Transverse colon (tissue), 4 donors: ENCODE data around the gene PTMS. TPM values are rescaled to one million over a fixed set of nuclear protein-coding genes. Genes with fewer than 3 reads are reported as not detected.

Experiments
- DNase-seq: peaks from one replicate; pipeline ENCODE4 v3.0.0-alpha.2; 2019
- H3K27ac ChIP-seq, 4 donors: fragments of 200-600 bp; sonication (generic); 2 replicates each; pipeline ENCODE4 v1.5.1; 2016 to 2018; ENCODE audit warnings: inconsistent platforms in 4 of 4
- H3K27me3 ChIP-seq: fragments of 200-600 bp; sonication (generic); 2 replicates; pipeline ENCODE4 v1.5.1; 2017; ENCODE audit warnings: inconsistent platforms
- H3K36me3 ChIP-seq, 4 donors: fragments of 200-600 bp; sonication (generic); 2 replicates each; pipeline ENCODE4 v1.5.1; 2017 to 2019; ENCODE audit warnings: inconsistent platforms in 4 of 4
- H3K4me1 ChIP-seq, 4 donors: fragments of 200-600 bp; sonication (generic); 2 replicates each; pipeline ENCODE4 v1.5.1; 2017 to 2020; ENCODE audit warnings: inconsistent platforms in 4 of 4
- H3K4me3 ChIP-seq, 4 donors: fragments of 200-600 bp; sonication (generic); 1 replicate in 1 of 4; 2 replicates in 3 of 4; pipeline versions ENCODE4 v1.5.1 to v1.6.1; 2017 to 2019; ENCODE audit warnings: inconsistent platforms in 4 of 4
- H3K9me3 ChIP-seq, 2 donors: fragments of 200-600 bp; sonication (generic); 2 replicates each; pipeline ENCODE4 v1.5.1; 2017 to 2019; ENCODE audit warnings: inconsistent platforms in 2 of 2
- EP300 ChIP-seq: sonication (generic); formaldehyde crosslinking; IDR thresholded peaks from one replicate; pipeline ENCODE4 v1.6.1; 2017; ENCODE audit warnings: antibody characterized with exemption, low read depth
- POLR2A ChIP-seq: fragments of 450-650 bp; IDR thresholded peaks from one replicate; pipeline ENCODE4 v1.6.1; 2016; ENCODE audit warnings: antibody characterized with exemption, mild to moderate bottlenecking, moderate library complexity
- POLR2AphosphoS5 ChIP-seq, 3 donors: sonication (generic); formaldehyde crosslinking; IDR thresholded peaks; one replicate each; pipeline ENCODE4 v1.6.1; 2016; ENCODE audit warnings: antibody characterized with exemption in 3 of 3
- WGBS, 2 donors: methylation state at CpG; one replicate each; pipeline ENCODE4 v1.1.5; 2018; ENCODE audit warnings: low coverage in 1 of 2; 5-methylcytosine and 5-hydroxymethylcytosine counted together
- in situ Hi-C, 4 donors: fragments of 200-750 bp; cut with MboI; loops; one replicate each; pipeline versions ENCODE4 v1.15.0 to v1.15.1; 2017; ENCODE audit warnings: low sequenced_read_pairs in 3 of 4, low pct_ligation_motif_present in 1 of 4, low pct_unique_long_range_greater_than_20kb in 1 of 4
- intact Hi-C: fragments of 100-400 bp; cut with DNase I; formaldehyde crosslinking; loops from one replicate; pipeline ENCODE4 v1.15.1; 2023; ENCODE audit warnings: low total_unique reads
- total RNA-seq, 4 donors: library from RNA; depleted of rRNA; stranded (reverse); fragments of >200 nt; gene quantifications; one replicate each; pipeline ENCODE4 v1.1.0, GENCODE V29; 2016
- TF ChIP-seq, protein P1 (sequence below), 5 experiments: fragments of 200-600 bp in 3 of 5; fragments of 450-650 bp in 2 of 5; sonication (generic) in 3 of 5; IDR thresholded peaks; 1 replicate in 2 of 5; 2 replicates in 3 of 5; pipeline ENCODE4 v1.5.1; 2016 to 2017; ENCODE audit warnings: antibody characterized with exemption in 5 of 5, inconsistent platforms in 3 of 5, mild to moderate bottlenecking in 2 of 5, moderate library complexity in 1 of 5

Gene PTMS
- total RNA-seq, 4 donors from 2014 or later: 64.0 to 124 (median 83.9) TPM

DNA sequence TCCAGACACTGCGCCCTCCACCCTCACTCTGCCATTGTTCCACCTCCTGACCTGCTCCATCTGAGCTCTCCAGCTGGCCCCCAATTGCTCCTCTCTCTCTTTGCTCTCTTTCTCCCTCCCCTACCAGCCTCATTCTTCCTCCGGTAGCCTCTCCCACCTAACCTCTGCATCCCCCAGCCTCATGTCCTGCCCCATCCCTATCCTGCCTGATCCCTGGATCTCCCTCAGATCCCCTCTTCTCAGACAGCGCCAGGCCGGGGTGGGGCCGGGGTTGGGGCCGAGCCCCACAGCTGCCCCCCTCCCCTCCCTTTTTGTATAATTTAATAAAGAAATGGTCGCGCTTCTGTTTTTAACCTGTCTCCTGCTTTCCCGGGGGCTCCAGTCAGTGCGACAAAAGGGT lies 4.4 kb downstream of the PTMS start:
- H3K27ac ChIP-seq: peak overlapping the region; percentile 14 to 93 (median 58)
- H3K4me1 ChIP-seq: peaks cover 6 to 79% (median 55%) of the 10 kb centered on the region in 4 donors
- TF ChIP-seq POLR2A: no peak
- TF ChIP-seq POLR2AphosphoS5 (IDR thresholded peaks at IDR 0.05): no peak
- TF ChIP-seq, protein P1, sequence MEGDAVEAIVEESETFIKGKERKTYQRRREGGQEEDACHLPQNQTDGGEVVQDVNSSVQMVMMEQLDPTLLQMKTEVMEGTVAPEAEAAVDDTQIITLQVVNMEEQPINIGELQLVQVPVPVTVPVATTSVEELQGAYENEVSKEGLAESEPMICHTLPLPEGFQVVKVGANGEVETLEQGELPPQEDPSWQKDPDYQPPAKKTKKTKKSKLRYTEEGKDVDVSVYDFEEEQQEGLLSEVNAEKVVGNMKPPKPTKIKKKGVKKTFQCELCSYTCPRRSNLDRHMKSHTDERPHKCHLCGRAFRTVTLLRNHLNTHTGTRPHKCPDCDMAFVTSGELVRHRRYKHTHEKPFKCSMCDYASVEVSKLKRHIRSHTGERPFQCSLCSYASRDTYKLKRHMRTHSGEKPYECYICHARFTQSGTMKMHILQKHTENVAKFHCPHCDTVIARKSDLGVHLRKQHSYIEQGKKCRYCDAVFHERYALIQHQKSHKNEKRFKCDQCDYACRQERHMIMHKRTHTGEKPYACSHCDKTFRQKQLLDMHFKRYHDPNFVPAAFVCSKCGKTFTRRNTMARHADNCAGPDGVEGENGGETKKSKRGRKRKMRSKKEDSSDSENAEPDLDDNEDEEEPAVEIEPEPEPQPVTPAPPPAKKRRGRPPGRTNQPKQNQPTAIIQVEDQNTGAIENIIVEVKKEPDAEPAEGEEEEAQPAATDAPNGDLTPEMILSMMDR (IDR thresholded peaks at IDR 0.05): no peak
- no peak for TF ChIP-seq EP300
- H3K27me3 ChIP-seq: no peaks in the 10 kb centered on the region
- in situ Hi-C loops (no loop called here), intact Hi-C loops (loop anchor here (10.0 kb wide), 1 partner anchor 156 kb away; no protein-coding TSS in a partner anchor)
- DNase-seq: no peak
- no peaks in the 10 kb centered on the region for H3K36me3 ChIP-seq
- no peaks in the 10 kb centered on the region for H3K9me3 ChIP-seq
- H3K4me3 ChIP-seq: no peak overlapping the region
- WGBS, 2 donors: 84 to 87% methylated on average over 7 to 10 of the region's 10 CpGs

- Histone ChIP-seq H3K27me3 (no peaks in the 10 kb centered on the region), H3K36me3 (no peaks in the 10 kb centered on the region), H3K27ac (peak overlapping the region; percentile 14 to 93 (median 58)), H3K4me3 (no peak overlapping the region), H3K4me1 (peaks cover 6 to 79% (median 52%) of the 10 kb centered on the region in 4 donors), H3K9me3 (no peaks in the 10 kb centered on the region)
- intact Hi-C loops (loop anchor here (10.0 kb wide), 1 partner anchor 156 kb away; no protein-coding TSS in a partner anchor), in situ Hi-C loops (no loop called here)
- no peak for DNase-seq
- TF ChIP-seq POLR2AphosphoS5 (IDR thresholded peaks at IDR 0.05) (no peak), POLR2A (no peak), EP300 (no peak)
- TF ChIP-seq, protein P1 (IDR thresholded peaks at IDR 0.05): no peak
- 70 to 91% methylated on average over 3 to 4 of the region's 4 CpGs for WGBS, 2 donors
Measured at GRCh38 chr12:6771091-6771495, 4.9 kb downstream of the PTMS start.

- WGBS, 2 donors: 71 to 72% methylated on average over 8 to 12 of the region's 12 CpGs
- Histone ChIP-seq H3K27me3 (no peaks in the 10 kb centered on the region), H3K9me3 (no peaks in the 10 kb centered on the region), H3K36me3 (no peaks in the 10 kb centered on the region), H3K4me1 (peaks cover 6 to 81% (median 52%) of the 10 kb centered on the region in 4 donors), H3K27ac (peak overlapping the region; percentile 23 to 93 (median 58)), H3K4me3 (peak overlapping the region in 1 of 4 donors; percentile 35)
- in situ Hi-C loops: no loop called here
- no peak for DNase-seq
- intact Hi-C loops: loop anchor here (10.0 kb wide), 1 partner anchor 157 kb away; no protein-coding TSS in a partner anchor
- no peak for TF ChIP-seq POLR2A
- TF ChIP-seq POLR2AphosphoS5 (IDR thresholded peaks at IDR 0.05): no peak
- no peak for TF ChIP-seq EP300
- TF ChIP-seq, protein P1 (IDR thresholded peaks at IDR 0.05): no peak
Measured at GRCh38 chr12:6771509-6772330, 5.6 kb downstream of the PTMS start.

GRCh38 chr12:6772331-6772695 lies 6.2 kb downstream of the PTMS start, which contains the start of gene LAG3:
LAG3 (plus strand) TSS chr12:6772520; CDS start chr12:6772853, 333 bp downstream.
- peak; percentile 38 for DNase-seq
- 71% methylated on average over 12 of the region's 15 CpGs; no CpG with 5 or more reads in 1 of the 2 donors for WGBS, 2 donors
- in situ Hi-C loops (no loop called here), intact Hi-C loops (loop anchor here (10.0 kb wide), 1 partner anchor 158 kb away; no protein-coding TSS in a partner anchor)
- TF ChIP-seq POLR2A (no peak), POLR2AphosphoS5 (IDR thresholded peaks at IDR 0.05) (no peak), EP300 (no peak)
- TF ChIP-seq, protein P1 (IDR thresholded peaks at IDR 0.05): no peak
- Histone ChIP-seq H3K27ac (peak within 1 kb of the TSS; percentile 32 to 93 (median 58)), H3K4me3 (peak within 1 kb of the TSS in 2 of 4 donors; percentile 26 to 35), H3K4me1 (peaks cover 6 to 80% (median 52%) of the 10 kb centered on the region in 4 donors), H3K9me3 (no peaks in the 10 kb centered on the region), H3K27me3 (no peaks in the 10 kb centered on the region), H3K36me3 (no peaks in the 10 kb centered on the region)
